ENCODE results near the gene FEZF1.

- TF ChIP-seq CTCF (IDR thresholded peaks at IDR 0.05 in 4 of 5, conservative IDR thresholded peaks at IDR 0.05 in 1 of 5) (no peak), POLR2A (IDR thresholded peaks at IDR 0.05) (no peak)
Observed at GRCh38 chr7:122300956-122301833, 3.4 kb downstream of the FEZF1 start.
